ENCODE data around the gene OR5H2. TPM values are rescaled to one million over a fixed set of nuclear protein-coding genes. Genes with fewer than 3 reads are reported as not detected.

The OR5H2 gene
- total and polyA plus RNA-seq, 10 of the 15 experiments (the other 5 are each of a cell fraction or from before 2014, with no cell fraction given): 1.7 TPM; not detected in 9

DNA sequence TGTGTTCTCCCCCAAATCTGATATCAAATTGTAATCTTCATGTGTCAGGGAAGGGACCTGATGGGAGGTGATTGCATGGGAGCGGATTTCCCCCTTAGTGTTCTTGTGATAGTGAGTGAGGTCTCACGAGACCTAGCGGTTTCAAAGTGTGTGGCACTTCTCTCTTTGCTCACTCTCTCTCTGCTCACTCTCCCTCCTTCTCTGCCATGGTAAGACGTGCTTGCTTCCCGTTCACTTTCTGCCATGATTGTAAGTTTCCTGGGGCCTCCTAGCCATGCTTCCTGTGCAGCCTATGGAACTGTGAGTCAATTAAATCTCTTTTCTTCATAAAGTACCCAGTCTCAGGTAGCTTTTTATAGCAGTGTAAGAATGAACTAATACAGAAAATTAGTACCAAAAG lies 48.8 kb upstream of the OR5H2 start:
- ChIA-PET CTCF (interaction anchor here (1.4 to 2.5 kb wide), 2 partner anchors 45 to 339 kb away, joined by 4 to 8 read pairs; no protein-coding TSS in a partner anchor), SMC1A (ENCODE audit: uncharacterized antibody, unreplicated experiment) (interaction anchor here (0.9 kb wide), 1 partner anchor 111 kb away, joined by 3 read pairs; no protein-coding TSS in a partner anchor), POLR2A (no interaction called here), RAD21 (ENCODE audit: unreplicated experiment) (interaction anchor here (1.3 kb wide), 1 partner anchor 8 kb away, joined by 4 read pairs; no protein-coding TSS in a partner anchor)
- Histone ChIP-seq H2AFZ (ENCODE audit: control insufficient read depth, low read depth, low read length) (peak overlapping the region; percentile 39), H3K36me3 (ENCODE audit: control insufficient read depth in 2 of 2, insufficient read depth in 2 of 2, low read length in 1 of 2) (no peaks in the 10 kb centered on the region), H4K20me1 (ENCODE audit: control insufficient read depth, insufficient read depth) (no peaks in the 10 kb centered on the region), H3K9me3 (replicated peaks; ENCODE audit: control insufficient read depth, insufficient read depth, low read length) (no peaks in the 10 kb centered on the region; the same call in 1 of the 3 replicates), H3K9ac (ENCODE audit: control insufficient read depth, insufficient read depth, low read length) (no peak overlapping the region; the same call in 1 of the 2 replicates), H3K4me1 (ENCODE audit: control insufficient read depth, insufficient read depth, low read length) (no peaks in the 10 kb centered on the region), H3K27ac (ENCODE audit: control insufficient read depth, insufficient read depth) (no peak overlapping the region), H3K79me2 (ENCODE audit: control insufficient read depth, insufficient read depth, low read length) (no peaks in the 10 kb centered on the region), H3K4me2 (ENCODE audit: control insufficient read depth, insufficient read depth) (peak overlapping the region; percentile 28; the same call in 1 of the 2 replicates), H3K27me3 (replicated peaks in 1 of 2; ENCODE audit: control insufficient read depth in 2 of 2, insufficient read depth in 2 of 2, low read length in 1 of 2) (no peaks in the 10 kb centered on the region), H3K4me3 (no peak overlapping the region)
- in situ Hi-C loops (cut with MboI) (no loop called here), intact Hi-C loops (cut with micrococcal nuclease; ENCODE audit: unreplicated experiment) (loop anchor here (5.0 to 10.0 kb wide), 3 partner anchors 94 to 361 kb away; partner anchors contain the start of gene CPOX)
- FAIRE-seq (no peak), DNase-seq (ENCODE audit: low read depth, low spot score) (peak; percentile 72), ATAC-seq (peak; percentile 86)
- WGBS (ENCODE audit: insufficient coverage, insufficient replicate concordance, low lambda C conversion rate, missing lambda C conversion rate): 2% methylated on average over 5 of the region's 5 CpGs
- no TSS peak for BruUV-seq (replicated peaks)
- TF ChIP-seq, protein P1, sequence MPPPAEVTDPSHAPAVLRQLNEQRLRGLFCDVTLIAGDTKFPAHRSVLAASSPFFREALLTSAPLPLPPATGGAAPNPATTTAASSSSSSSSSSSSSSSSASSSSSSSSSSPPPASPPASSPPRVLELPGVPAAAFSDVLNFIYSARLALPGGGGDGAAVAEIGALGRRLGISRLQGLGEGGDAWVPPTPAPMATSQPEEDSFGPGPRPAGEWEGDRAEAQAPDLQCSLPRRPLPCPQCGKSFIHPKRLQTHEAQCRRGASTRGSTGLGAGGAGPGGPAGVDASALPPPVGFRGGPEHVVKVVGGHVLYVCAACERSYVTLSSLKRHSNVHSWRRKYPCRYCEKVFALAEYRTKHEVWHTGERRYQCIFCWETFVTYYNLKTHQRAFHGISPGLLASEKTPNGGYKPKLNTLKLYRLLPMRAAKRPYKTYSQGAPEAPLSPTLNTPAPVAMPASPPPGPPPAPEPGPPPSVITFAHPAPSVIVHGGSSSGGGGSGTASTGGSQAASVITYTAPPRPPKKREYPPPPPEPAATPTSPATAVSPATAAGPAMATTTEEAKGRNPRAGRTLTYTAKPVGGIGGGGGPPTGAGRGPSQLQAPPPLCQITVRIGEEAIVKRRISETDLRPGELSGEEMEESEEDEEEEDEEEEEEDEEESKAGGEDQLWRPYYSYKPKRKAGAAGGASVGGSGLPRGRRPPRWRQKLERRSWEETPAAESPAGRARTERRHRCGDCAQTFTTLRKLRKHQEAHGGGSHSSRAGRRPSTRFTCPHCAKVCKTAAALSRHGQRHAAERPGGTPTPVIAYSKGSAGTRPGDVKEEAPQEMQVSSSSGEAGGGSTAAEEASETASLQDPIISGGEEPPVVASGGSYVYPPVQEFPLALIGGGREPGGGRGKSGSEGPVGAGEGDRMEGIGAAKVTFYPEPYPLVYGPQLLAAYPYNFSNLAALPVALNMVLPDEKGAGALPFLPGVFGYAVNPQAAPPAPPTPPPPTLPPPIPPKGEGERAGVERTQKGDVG (CRISPR knock-in tag; IDR thresholded peaks at IDR 0.05): no peak
- no peak for TF ChIP-seq RBBP5 (conservative IDR thresholded peaks at IDR 0.05)
- TF ChIP-seq ETV6 (conservative IDR thresholded peaks at IDR 0.05 in 1 of 2, IDR thresholded peaks at IDR 0.05 in 1 of 2; ENCODE audit: borderline replicate concordance in 1 of 2, low read depth in 1 of 2): no peak
- TF ChIP-seq, protein P2, sequence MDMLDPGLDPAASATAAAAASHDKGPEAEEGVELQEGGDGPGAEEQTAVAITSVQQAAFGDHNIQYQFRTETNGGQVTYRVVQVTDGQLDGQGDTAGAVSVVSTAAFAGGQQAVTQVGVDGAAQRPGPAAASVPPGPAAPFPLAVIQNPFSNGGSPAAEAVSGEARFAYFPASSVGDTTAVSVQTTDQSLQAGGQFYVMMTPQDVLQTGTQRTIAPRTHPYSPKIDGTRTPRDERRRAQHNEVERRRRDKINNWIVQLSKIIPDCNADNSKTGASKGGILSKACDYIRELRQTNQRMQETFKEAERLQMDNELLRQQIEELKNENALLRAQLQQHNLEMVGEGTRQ (IDR thresholded peaks at IDR 0.05; ENCODE audit: borderline replicate concordance, low read depth, low read length): no peak
- no peak for TF ChIP-seq ZNF622 (IDR thresholded peaks at IDR 0.05)
- TF ChIP-seq ZBED1 (IDR thresholded peaks at IDR 0.05; ENCODE audit: borderline replicate concordance): no peak
- TF ChIP-seq, protein P3, sequence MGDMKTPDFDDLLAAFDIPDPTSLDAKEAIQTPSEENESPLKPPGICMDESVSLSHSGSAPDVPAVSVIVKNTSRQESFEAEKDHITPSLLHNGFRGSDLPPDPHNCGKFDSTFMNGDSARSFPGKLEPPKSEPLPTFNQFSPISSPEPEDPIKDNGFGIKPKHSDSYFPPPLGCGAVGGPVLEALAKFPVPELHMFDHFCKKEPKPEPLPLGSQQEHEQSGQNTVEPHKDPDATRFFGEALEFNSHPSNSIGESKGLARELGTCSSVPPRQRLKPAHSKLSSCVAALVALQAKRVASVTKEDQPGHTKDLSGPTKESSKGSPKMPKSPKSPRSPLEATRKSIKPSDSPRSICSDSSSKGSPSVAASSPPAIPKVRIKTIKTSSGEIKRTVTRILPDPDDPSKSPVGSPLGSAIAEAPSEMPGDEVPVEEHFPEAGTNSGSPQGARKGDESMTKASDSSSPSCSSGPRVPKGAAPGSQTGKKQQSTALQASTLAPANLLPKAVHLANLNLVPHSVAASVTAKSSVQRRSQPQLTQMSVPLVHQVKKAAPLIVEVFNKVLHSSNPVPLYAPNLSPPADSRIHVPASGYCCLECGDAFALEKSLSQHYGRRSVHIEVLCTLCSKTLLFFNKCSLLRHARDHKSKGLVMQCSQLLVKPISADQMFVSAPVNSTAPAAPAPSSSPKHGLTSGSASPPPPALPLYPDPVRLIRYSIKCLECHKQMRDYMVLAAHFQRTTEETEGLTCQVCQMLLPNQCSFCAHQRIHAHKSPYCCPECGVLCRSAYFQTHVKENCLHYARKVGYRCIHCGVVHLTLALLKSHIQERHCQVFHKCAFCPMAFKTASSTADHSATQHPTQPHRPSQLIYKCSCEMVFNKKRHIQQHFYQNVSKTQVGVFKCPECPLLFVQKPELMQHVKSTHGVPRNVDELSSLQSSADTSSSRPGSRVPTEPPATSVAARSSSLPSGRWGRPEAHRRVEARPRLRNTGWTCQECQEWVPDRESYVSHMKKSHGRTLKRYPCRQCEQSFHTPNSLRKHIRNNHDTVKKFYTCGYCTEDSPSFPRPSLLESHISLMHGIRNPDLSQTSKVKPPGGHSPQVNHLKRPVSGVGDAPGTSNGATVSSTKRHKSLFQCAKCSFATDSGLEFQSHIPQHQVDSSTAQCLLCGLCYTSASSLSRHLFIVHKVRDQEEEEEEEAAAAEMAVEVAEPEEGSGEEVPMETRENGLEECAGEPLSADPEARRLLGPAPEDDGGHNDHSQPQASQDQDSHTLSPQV (IDR thresholded peaks at IDR 0.05): no peak
- TF ChIP-seq SMC3 (IDR thresholded peaks at IDR 0.05; ENCODE audit: borderline replicate concordance, low read length): no peak; the same call in 1 of the 2 replicates
- TF ChIP-seq, protein P4, sequence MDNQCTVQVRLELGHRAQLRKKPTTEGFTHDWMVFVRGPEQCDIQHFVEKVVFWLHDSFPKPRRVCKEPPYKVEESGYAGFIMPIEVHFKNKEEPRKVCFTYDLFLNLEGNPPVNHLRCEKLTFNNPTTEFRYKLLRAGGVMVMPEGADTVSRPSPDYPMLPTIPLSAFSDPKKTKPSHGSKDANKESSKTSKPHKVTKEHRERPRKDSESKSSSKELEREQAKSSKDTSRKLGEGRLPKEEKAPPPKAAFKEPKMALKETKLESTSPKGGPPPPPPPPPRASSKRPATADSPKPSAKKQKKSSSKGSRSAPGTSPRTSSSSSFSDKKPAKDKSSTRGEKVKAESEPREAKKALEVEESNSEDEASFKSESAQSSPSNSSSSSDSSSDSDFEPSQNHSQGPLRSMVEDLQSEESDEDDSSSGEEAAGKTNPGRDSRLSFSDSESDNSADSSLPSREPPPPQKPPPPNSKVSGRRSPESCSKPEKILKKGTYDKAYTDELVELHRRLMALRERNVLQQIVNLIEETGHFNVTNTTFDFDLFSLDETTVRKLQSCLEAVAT (IDR thresholded peaks at IDR 0.05): peak; percentile 54; the same call in 1 of the 2 replicates
- no peak for TF ChIP-seq ZNF217 (IDR thresholded peaks at IDR 0.05)
- TF ChIP-seq ZZZ3 (IDR thresholded peaks at IDR 0.05; ENCODE audit: control insufficient read depth, insufficient read length, low read depth): no peak
- TF ChIP-seq GABPA (IDR thresholded peaks at IDR 0.05; ENCODE audit: low read depth): no peak
- no peak for TF ChIP-seq LARP7 (IDR thresholded peaks at IDR 0.05)

Data from GM12878 (cell line).